NCI-H510A treated with DMSO at 0.1 percent for 48 hours (cell line): Measurements from ENCODE around the gene PRXL2B.
A peak's percentile ranks its signal among the peaks of the same experiment; 100 is the strongest.
"Not testable (repeated sequence)": the region's sequence is repeated elsewhere in the genome, so short reads cannot be mapped to it uniquely, and the experiment has no call there.

ENCODE experiments used
- DNase-seq: peaks from one replicate; lab custom pipeline; 2025; lab: John Stamatoyannopoulos, UW

PRXL2B gene

GRCh38 chr1:2564006-2564814 lies 22.4 kb upstream of the PRXL2B start:
- DNase-seq: no peak

GRCh38 chr1:2564815-2565374 lies 21.7 kb upstream of the PRXL2B start:
- no peak for DNase-seq

GRCh38 chr1:2566101-2567045 lies 20.2 kb upstream of the PRXL2B start:
- no peak for DNase-seq

- DNase-seq: no peak
These were observed 19.4 kb upstream of the PRXL2B start for GRCh38 chr1:2567083-2567679.

GRCh38 chr1:2568187-2568816 lies 18.3 kb upstream of the PRXL2B start:
- not testable (repeated sequence) for DNase-seq

GRCh38 chr1:2569060-2569459 lies 17.5 kb upstream of the PRXL2B start:
- DNase-seq: no peak

GRCh38 chr1:2569703-2570102 lies 16.9 kb upstream of the PRXL2B start:
- not testable (repeated sequence) for DNase-seq

GRCh38 chr1:2570332-2570731 lies 16.2 kb upstream of the PRXL2B start:
- no peak for DNase-seq

GRCh38 chr1:2571348-2571747 lies 15.2 kb upstream of the PRXL2B start:
- no peak for DNase-seq

GRCh38 chr1:2573250-2573920 lies 13.2 kb upstream of the PRXL2B start:
- no peak for DNase-seq

GRCh38 chr1:2574350-2574749 lies 12.2 kb upstream of the PRXL2B start:
- no peak for DNase-seq

- DNase-seq: no peak
These were observed 10.5 kb upstream of the PRXL2B start for GRCh38 chr1:2575801-2576663.

GRCh38 chr1:2577565-2578075 lies 9.0 kb upstream of the PRXL2B start:
- DNase-seq: not testable (repeated sequence)

- DNase-seq: no peak
These were observed 7.8 kb upstream of the PRXL2B start for GRCh38 chr1:2578758-2579118.

- DNase-seq: no peak
These were observed 5.9 kb upstream of the PRXL2B start for GRCh38 chr1:2580691-2581090.

GRCh38 chr1:2582391-2582790 lies 4.2 kb upstream of the PRXL2B start:
- DNase-seq: no peak

- DNase-seq: no peak
These were observed 3.2 kb upstream of the PRXL2B start for GRCh38 chr1:2583331-2583791.

GRCh38 chr1:2583871-2584351 lies 2.7 kb upstream of the PRXL2B start:
- peak; percentile 61 for DNase-seq

GRCh38 chr1:2584686-2585317 lies 1.8 kb upstream of the PRXL2B start:
- no peak for DNase-seq
